Stimulated activated CD8-positive, alpha-beta memory T cell treated with anti-CD3 and anti-CD28 coated beads, Interleukin-4, amount 100 ng/mL, for 1 hour (primary cell): ENCODE measurements around the gene TRIM71.
"Not testable (repeated sequence)": the region's sequence is repeated elsewhere in the genome, so short reads cannot be mapped to it uniquely, and the experiment has no call there.

ENCODE experiments used
- DNase-seq, 2 donors: peaks; one replicate each; pipeline ENCODE4 v3.0.0-alpha.2; 2020; ENCODE audit warnings: low read depth in 2 of 2, low spot score in 1 of 2

TRIM71 gene

GRCh38 chr3:32817558-32818228 is at the start of gene TRIM71:
Gene TRIM71, plus strand, starts transcription at chr3:32817997. Its CDS starts 84 bp downstream, at chr3:32818081.
- no peak for DNase-seq

GRCh38 chr3:32778389-32778788 is 39.4 kb upstream of the TRIM71 start:
- no peak for DNase-seq

- no peak for DNase-seq
These were observed 37.6 kb upstream of the TRIM71 start for GRCh38 chr3:32780071-32780734.

GRCh38 chr3:32780735-32781210 is 37.0 kb upstream of the TRIM71 start:
- no peak for DNase-seq

GRCh38 chr3:32781211-32781968 is 36.4 kb upstream of the TRIM71 start:
- peak; percentile 4 to 21 for DNase-seq

GRCh38 chr3:32781969-32782270 is 35.9 kb upstream of the TRIM71 start:
- not testable (repeated sequence) for DNase-seq

GRCh38 chr3:32782407-32782806 is 35.4 kb upstream of the TRIM71 start:
- DNase-seq, result no peak

GRCh38 chr3:32791833-32792232 is 26.0 kb upstream of the TRIM71 start:
- DNase-seq, result no peak

GRCh38 chr3:32794487-32795308 is 23.1 kb upstream of the TRIM71 start:
- no peak for DNase-seq

GRCh38 chr3:32796384-32796950 is 21.3 kb upstream of the TRIM71 start:
- not testable (repeated sequence) for DNase-seq

GRCh38 chr3:32797776-32798175 is 20.0 kb upstream of the TRIM71 start:
- DNase-seq, result no peak

GRCh38 chr3:32801440-32801839 is 16.4 kb upstream of the TRIM71 start:
- not testable (repeated sequence) for DNase-seq

GRCh38 chr3:32813180-32813579 is 4.6 kb upstream of the TRIM71 start:
- no peak for DNase-seq

- DNase-seq, result no peak
These were observed 3.4 kb upstream of the TRIM71 start for GRCh38 chr3:32814361-32814760.

- DNase-seq, result no peak
These were observed 1.9 kb upstream of the TRIM71 start for GRCh38 chr3:32815841-32816438.

- no peak for DNase-seq
These were observed 1.1 kb upstream of the TRIM71 start for GRCh38 chr3:32816439-32817256.

GRCh38 chr3:32817257-32817557 is 590 bp upstream of the TRIM71 start:
- DNase-seq, result no peak

- no peak for DNase-seq
These were observed 602 bp downstream of the TRIM71 start for GRCh38 chr3:32818229-32818969.

GRCh38 chr3:32818970-32819511 is 1.2 kb downstream of the TRIM71 start:
- no peak for DNase-seq
